Activated B cell treated with CpG ODN at 0.5 μM for 24 hours (primary cell): Measurements from ENCODE around the gene SCAF11. TPM values are rescaled to one million over a fixed set of nuclear protein-coding genes. Genes with fewer than 3 reads are reported as not detected.

Source experiments
- ATAC-seq: fragments of 200-7000 bp; cut with Tn5 transposase; one replicate; pipeline ENCODE4 v1.10.0; 2021; ENCODE audit warnings: low read depth, mild to moderate bottlenecking, moderate library complexity
- CTCF ChIA-PET: fragments of 350-600 bp; sonication (Branson Sonifier 250); formaldehyde crosslinking; loops from one replicate; lab custom pipeline; 2021; ENCODE audit warnings: antibody characterized with exemption; lab: Charles Lee
- POLR2A ChIA-PET: fragments of 350-600 bp; sonication (Branson Sonifier 250); formaldehyde crosslinking; loops from one replicate; lab custom pipeline; 2021; ENCODE audit warnings: antibody characterized with exemption; lab: Charles Lee
- DNase-seq: peaks from one replicate; pipeline ENCODE4 v3.0.0; 2022
- H3K27ac Mint-ChIP-seq: one replicate; pipeline ENCODE4 v1.8.0; 2020; ENCODE audit warnings: mixed read lengths
- H3K27me3 Mint-ChIP-seq: one replicate; pipeline ENCODE4 v1.8.0; 2021; ENCODE audit warnings: mixed read lengths
- H3K36me3 Mint-ChIP-seq: one replicate; pipeline ENCODE4 v1.8.0; 2021; ENCODE audit warnings: low read depth, mixed read lengths
- H3K4me1 Mint-ChIP-seq: one replicate; pipeline ENCODE4 v1.8.0; 2021; ENCODE audit warnings: mixed read lengths
- H3K4me3 Mint-ChIP-seq: one replicate; pipeline ENCODE4 v1.8.0; 2020; ENCODE audit warnings: mild to moderate bottlenecking, mixed read lengths
- H3K9me3 Mint-ChIP-seq: one replicate; pipeline ENCODE4 v1.8.0; 2020; ENCODE audit warnings: mixed read lengths
- intact Hi-C: fragments of 100-400 bp; cut with micrococcal nuclease; formaldehyde crosslinking; loops from one replicate; pipeline ENCODE4 v1.15.1; 2024
- total RNA-seq: library from RNA; stranded (reverse); gene quantifications from 2 replicates; pipeline ENCODE4 v1.2.3, GENCODE V29; 2022
- TF ChIP-seq, protein P1 (sequence below): fragments of 200-600 bp; IDR thresholded peaks from one replicate; pipeline ENCODE4 v1.8.0; 2022; ENCODE audit warnings: antibody characterized with exemption, mild to moderate bottlenecking

The SCAF11 gene
- total RNA-seq, 1 donor from 2014 or later: 198 TPM

DNA sequence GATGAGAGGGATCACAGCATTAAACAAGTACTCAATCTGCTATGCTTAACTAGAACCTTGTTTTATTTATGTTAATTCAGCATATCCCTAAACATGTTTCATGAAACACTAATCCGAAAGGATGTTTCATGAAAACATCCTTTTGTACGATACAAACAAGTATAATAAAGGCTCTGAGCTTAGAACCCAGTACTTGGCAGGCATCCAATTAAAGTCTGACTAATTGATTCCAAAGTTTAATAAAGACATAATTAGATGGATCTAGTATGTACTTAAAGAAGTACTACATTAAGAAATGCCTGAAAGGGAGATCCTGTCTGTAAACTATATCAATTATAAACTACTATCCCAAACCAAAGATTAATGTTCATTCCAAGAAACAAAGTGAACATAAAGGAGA, 51.8 kb downstream of the SCAF11 start:
- TF ChIP-seq, protein P1, sequence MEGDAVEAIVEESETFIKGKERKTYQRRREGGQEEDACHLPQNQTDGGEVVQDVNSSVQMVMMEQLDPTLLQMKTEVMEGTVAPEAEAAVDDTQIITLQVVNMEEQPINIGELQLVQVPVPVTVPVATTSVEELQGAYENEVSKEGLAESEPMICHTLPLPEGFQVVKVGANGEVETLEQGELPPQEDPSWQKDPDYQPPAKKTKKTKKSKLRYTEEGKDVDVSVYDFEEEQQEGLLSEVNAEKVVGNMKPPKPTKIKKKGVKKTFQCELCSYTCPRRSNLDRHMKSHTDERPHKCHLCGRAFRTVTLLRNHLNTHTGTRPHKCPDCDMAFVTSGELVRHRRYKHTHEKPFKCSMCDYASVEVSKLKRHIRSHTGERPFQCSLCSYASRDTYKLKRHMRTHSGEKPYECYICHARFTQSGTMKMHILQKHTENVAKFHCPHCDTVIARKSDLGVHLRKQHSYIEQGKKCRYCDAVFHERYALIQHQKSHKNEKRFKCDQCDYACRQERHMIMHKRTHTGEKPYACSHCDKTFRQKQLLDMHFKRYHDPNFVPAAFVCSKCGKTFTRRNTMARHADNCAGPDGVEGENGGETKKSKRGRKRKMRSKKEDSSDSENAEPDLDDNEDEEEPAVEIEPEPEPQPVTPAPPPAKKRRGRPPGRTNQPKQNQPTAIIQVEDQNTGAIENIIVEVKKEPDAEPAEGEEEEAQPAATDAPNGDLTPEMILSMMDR: no peak
- H3K27ac Mint-ChIP-seq: no peak overlapping the region
- H3K4me3 Mint-ChIP-seq: no peak overlapping the region

DNA sequence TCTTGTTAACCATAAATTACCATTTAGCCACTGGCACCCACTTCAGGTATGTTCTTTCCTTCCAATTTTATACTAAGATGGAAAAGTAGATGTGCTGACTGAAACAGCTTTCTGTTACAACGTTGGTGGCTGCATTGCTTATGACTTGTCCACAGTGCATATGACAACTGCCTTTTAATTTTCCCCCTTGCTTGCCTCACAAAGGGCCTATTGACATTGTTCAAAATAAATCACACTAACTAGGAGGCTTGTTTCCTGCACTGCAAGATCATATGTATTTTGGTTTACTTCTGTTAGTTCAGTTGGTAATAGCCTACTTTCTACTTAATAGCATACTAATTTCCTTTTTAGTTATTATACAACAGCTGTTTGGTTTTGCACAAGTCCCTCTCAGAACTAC, 55.4 kb downstream of the SCAF11 start:
- DNase-seq (no peak), ATAC-seq (no peak)
- Mint-ChIP-seq H3K4me3 (no peak overlapping the region), H3K4me1 (peaks cover 2% of the 10 kb centered on the region), H3K27ac (no peak overlapping the region), H3K27me3 (no peaks in the 10 kb centered on the region), H3K36me3 (peaks cover 67% of the 10 kb centered on the region), H3K9me3 (no peaks in the 10 kb centered on the region)
- intact Hi-C loops: no loop called here
- TF ChIP-seq, protein P1: no peak
- ChIA-PET POLR2A (no interaction called here), CTCF (interaction anchor here (0.9 to 1.3 kb wide), 2 partner anchors 13 to 391 kb away, joined by 3 read pairs; no protein-coding TSS in a partner anchor)

More for the DNA sequence above, 51.8 kb downstream of the SCAF11 start:
- Mint-ChIP-seq H3K36me3 (peaks cover 71% of the 10 kb centered on the region), H3K27me3 (no peaks in the 10 kb centered on the region), H3K4me1 (peaks cover 2% of the 10 kb centered on the region), H3K9me3 (no peaks in the 10 kb centered on the region)
- DNase-seq (no peak), ATAC-seq (no peak)
- CTCF ChIA-PET: interaction anchor here (0.6 kb wide), 1 partner anchor 17 kb away, joined by 3 read pairs; no protein-coding TSS in a partner anchor
- intact Hi-C loops: no loop called here
- POLR2A ChIA-PET: no interaction called here

DNA sequence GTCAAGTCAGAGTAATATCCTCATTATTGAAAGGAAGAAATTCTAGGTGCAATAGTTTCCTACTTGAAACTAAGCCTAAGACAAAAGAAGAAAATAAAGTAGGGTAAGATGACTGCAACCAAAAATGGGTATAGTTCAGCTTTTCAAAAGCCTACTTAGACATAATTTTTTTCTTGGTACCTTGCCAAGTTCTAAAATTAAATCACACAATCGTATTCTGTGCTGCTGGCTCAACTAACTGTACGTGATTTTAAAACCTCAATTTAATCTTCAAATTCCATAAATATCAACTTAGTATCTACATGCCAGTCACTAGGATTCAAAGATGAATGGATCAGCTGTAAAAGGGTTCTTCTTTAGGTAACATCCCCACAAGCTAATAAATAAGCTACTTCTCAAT, 56.9 kb downstream of the SCAF11 start:
- Mint-ChIP-seq H3K27ac (no peak overlapping the region), H3K4me1 (peaks cover 2% of the 10 kb centered on the region), H3K36me3 (peaks cover 69% of the 10 kb centered on the region), H3K4me3 (no peak overlapping the region), H3K27me3 (no peaks in the 10 kb centered on the region), H3K9me3 (no peaks in the 10 kb centered on the region)
- no peak for DNase-seq
- TF ChIP-seq, protein P1: no peak
- intact Hi-C loops: no loop called here
- CTCF ChIA-PET: interaction anchor here (1.1 kb wide), 1 partner anchor 174 kb away, joined by 3 read pairs; no protein-coding TSS in a partner anchor
- POLR2A ChIA-PET: interaction anchor here (0.6 kb wide), 1 partner anchor 793 kb away, joined by 3 read pairs; no protein-coding TSS in a partner anchor
- no peak for ATAC-seq

DNA sequence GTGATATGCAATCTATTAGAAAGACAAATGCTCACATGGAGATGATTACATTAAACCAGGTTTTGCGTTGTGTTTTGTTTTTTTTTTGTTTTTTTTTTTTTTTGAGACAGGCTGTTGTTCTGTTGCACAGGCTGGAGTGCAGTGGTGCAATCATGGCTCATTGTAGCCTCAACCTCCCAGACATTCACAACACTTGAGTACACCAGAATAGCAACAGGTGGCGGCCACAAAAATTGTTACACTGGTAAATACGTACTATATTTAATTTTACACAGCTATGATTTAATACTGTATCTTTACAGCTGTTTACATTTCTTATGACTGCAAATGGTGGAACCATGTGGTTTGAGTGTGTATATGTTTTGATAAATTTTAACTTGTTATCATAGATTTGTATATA, 60.0 kb downstream of the SCAF11 start:
- TF ChIP-seq, protein P1: no peak
- no peak for ATAC-seq
- no peak overlapping the region for H3K4me3 Mint-ChIP-seq
- ChIA-PET POLR2A (no interaction called here), CTCF (no interaction called here)
- no peak for DNase-seq
- H3K27ac Mint-ChIP-seq: no peak overlapping the region
- intact Hi-C loops: no loop called here
- H3K36me3 Mint-ChIP-seq: peaks cover 76% of the 10 kb centered on the region
- H3K4me1 Mint-ChIP-seq: no peaks in the 10 kb centered on the region
- no peaks in the 10 kb centered on the region for H3K27me3 Mint-ChIP-seq
- no peaks in the 10 kb centered on the region for H3K9me3 Mint-ChIP-seq

DNA sequence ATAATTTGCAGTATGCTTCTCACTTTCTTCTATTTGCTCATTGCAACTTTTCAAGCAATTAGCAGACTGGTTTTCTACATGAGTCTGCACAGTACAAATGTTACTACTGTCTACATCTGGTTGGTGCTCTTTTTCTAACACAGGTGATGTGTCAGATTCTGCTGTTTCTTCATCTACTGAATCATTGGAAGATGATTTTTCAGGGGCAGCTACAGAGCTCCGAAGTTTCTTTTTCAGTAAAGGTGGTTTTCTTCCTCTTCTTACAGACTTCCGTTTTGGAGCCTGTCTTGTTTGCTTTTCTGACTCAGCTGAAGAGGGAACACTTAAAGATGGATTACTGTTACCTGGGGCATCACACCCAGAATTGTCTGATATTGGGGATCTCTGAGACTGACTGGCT, 62.1 kb downstream of the SCAF11 start:
- no peaks in the 10 kb centered on the region for H3K27me3 Mint-ChIP-seq
- ChIA-PET CTCF (no interaction called here), POLR2A (interaction anchor here (0.7 kb wide), 1 partner anchor 60 kb away, joined by 5 read pairs; no protein-coding TSS in a partner anchor)
- peak overlapping the region; percentile 2 for H3K27ac Mint-ChIP-seq
- TF ChIP-seq, protein P1: no peak
- no peak overlapping the region for H3K4me3 Mint-ChIP-seq
- peaks cover 77% of the 10 kb centered on the region for H3K36me3 Mint-ChIP-seq
- H3K4me1 Mint-ChIP-seq: no peaks in the 10 kb centered on the region
- H3K9me3 Mint-ChIP-seq: no peaks in the 10 kb centered on the region
- intact Hi-C loops: loop anchor here (5.0 to 10.0 kb wide), 2 partner anchors 34 to 384 kb away; no protein-coding TSS in a partner anchor
- DNase-seq (no peak), ATAC-seq (no peak)
